BE2C (cell line): ENCODE results near the gene MIA.

Experiments
- DNase-seq: peaks from one replicate; pipeline ENCODE4 v3.0.0-alpha.2; 2020
- H3K27me3 ChIP-seq: fragments of 250-450 bp; sonication (Bioruptor Pico); 2 replicates; pipeline ENCODE4 v1.5.1; 2020; ENCODE audit warnings: mild to moderate bottlenecking
- H3K36me3 ChIP-seq: fragments of 250-450 bp; sonication (Bioruptor Pico); 2 replicates; pipeline ENCODE4 v1.5.1; 2020; ENCODE audit warnings: mild to moderate bottlenecking
- H3K4me1 ChIP-seq: fragments of 250-450 bp; sonication (Bioruptor Pico); 2 replicates; pipeline ENCODE4 v1.5.1; 2020
- H3K4me3 ChIP-seq: 2 replicates; pipeline ENCODE4 v1.5.1; 2011; ENCODE audit warnings: low read depth, low read length
- H3K9me3 ChIP-seq: fragments of 250-450 bp; sonication (Bioruptor Pico); 2 replicates; pipeline ENCODE4 v1.5.1; 2020
- CTCF ChIP-seq: IDR thresholded peaks from 2 replicates; pipeline ENCODE4 v1.5.1; 2012; ENCODE audit warnings: mild to moderate bottlenecking, low read depth, low read length

Gene MIA

DNA sequence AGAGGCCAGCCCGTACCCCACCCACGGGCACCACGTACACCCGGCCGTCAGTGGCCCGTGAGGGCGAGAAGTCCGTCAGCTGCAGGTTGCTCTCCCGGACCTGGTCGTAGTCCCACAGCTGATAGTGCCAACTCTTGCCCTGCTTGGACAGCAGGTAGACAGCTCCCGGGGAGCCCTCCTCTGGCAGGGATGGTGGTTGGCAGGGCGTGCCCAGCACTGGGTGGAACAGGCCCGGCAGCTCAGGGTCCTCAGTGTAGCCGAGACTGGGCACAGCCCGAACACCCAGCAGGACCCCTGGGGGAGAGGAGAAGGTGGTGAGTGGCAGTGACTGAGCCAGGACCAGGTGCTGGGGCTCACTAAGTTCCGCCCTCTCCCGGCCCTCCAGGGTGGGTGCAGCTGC lies 32.8 kb upstream of the MIA start:
- no peaks in the 10 kb centered on the region for H3K9me3 ChIP-seq
- DNase-seq: no peak
- H3K4me1 ChIP-seq: no peaks in the 10 kb centered on the region; the same call in 1 of the 2 replicates
- H3K27me3 ChIP-seq: no peaks in the 10 kb centered on the region
- H3K36me3 ChIP-seq: no peaks in the 10 kb centered on the region; the same call in 1 of the 2 replicates
- no peak for TF ChIP-seq CTCF
- H3K4me3 ChIP-seq: no peak overlapping the region

DNA sequence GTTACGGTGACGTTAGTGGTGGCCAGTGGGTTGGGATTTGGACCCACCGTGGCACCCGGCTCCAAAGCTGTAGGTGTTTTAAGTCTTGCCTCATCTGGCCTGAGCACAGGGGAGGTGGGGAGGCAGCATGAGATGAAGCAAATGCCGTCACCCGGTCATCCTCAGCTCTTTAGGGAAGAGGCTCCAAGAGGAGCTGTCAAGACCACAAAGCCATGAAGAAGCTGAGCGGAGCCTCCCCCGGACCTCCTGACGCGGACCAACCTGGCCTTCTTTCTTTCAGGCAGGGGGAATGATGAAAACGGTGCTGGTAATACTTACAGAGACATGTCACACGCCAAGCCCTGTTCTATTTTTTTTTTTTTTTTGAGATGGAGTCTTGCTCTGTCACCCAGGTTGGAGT lies 32.4 kb upstream of the MIA start:
- Histone ChIP-seq H3K27me3 (no peaks in the 10 kb centered on the region), H3K9me3 (no peaks in the 10 kb centered on the region), H3K4me1 (no peaks in the 10 kb centered on the region; the same call in 1 of the 2 replicates), H3K36me3 (no peaks in the 10 kb centered on the region), H3K4me3 (no peak overlapping the region)
- no peak for TF ChIP-seq CTCF
- no peak for DNase-seq

DNA sequence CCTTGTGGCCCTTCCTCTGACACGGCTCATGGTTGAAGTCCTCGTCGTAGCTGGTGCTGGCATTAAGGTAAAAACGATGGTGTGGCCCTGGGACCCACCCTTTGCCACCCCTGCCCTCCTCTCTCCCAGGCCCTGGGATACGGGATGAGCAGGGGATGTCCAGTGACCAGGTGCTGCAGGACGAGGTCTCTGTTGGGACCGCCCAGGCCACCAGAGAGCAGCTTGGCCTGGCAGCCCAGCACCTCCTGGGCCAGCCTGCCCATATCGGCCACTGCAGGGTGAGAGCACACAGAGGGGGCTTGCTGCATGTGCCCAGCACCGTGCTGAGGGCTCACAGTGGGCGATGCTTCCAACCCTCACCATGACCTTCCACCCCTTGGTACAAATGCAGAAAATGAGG lies 31.4 kb upstream of the MIA start:
- no peak for TF ChIP-seq CTCF
- H3K9me3 ChIP-seq: no peaks in the 10 kb centered on the region
- H3K4me1 ChIP-seq: no peaks in the 10 kb centered on the region; the same call in 1 of the 2 replicates
- no peaks in the 10 kb centered on the region for H3K27me3 ChIP-seq
- H3K4me3 ChIP-seq: no peak overlapping the region
- no peak for DNase-seq
- no peaks in the 10 kb centered on the region for H3K36me3 ChIP-seq

GRCh38 chr19:40744554-40745401 lies 30.5 kb upstream of the MIA start:
- no peak for DNase-seq
- peaks cover 2% of the 10 kb centered on the region; the same call in 1 of the 2 replicates for H3K4me1 ChIP-seq
- H3K4me3 ChIP-seq: no peak overlapping the region
- no peaks in the 10 kb centered on the region for H3K27me3 ChIP-seq
- no peaks in the 10 kb centered on the region for H3K36me3 ChIP-seq
- no peaks in the 10 kb centered on the region for H3K9me3 ChIP-seq
- no peak for TF ChIP-seq CTCF

DNA sequence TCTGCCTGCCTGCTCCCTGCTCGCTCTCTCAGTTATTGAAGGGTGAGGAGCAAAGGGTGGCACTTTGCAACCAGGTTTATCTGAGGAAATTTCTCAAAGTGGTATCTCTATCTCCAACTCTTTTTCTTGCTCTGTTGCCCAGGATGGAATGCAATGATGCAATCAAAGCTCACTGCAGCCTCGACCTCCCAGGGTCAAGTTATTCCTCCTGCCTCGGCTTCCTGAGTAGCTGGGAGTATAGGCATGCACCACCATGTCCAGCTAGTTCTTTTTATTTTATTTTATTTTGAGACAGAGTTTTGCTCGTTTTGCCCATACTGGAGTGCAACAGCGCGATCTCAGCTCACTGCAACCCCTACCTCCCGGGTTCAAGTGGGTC lies 29.9 kb upstream of the MIA start:
- no peaks in the 10 kb centered on the region for H3K27me3 ChIP-seq
- no peaks in the 10 kb centered on the region for H3K9me3 ChIP-seq
- H3K4me1 ChIP-seq: peaks cover 3% of the 10 kb centered on the region; the same call in 1 of the 2 replicates
- no peaks in the 10 kb centered on the region for H3K36me3 ChIP-seq
- DNase-seq: no peak
- H3K4me3 ChIP-seq: no peak overlapping the region
- TF ChIP-seq CTCF: no peak

DNA sequence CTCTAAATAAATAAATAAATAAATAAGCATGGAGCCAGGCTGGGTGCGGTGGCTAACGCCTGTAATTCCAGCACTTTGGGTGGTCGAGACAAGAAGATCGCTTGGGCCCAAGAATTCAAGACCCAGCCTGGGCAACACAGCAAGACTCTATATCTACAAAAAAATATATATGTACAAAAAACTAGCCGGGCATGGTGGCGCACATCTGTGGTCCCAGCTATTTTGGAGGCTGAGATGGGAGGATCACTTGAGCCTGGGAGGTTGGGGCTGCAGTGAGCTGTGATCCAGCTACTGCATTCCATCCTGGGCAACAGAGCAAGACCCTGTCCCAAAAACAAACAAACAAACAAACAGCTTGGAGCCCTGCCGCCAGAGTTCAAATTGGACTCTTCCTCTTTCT lies 27.8 kb upstream of the MIA start:
- DNase-seq: no peak
- no peak for TF ChIP-seq CTCF
- Histone ChIP-seq H3K27me3 (no peaks in the 10 kb centered on the region), H3K36me3 (no peaks in the 10 kb centered on the region; the same call in 1 of the 2 replicates), H3K4me1 (peaks cover 3% of the 10 kb centered on the region; the same call in 1 of the 2 replicates), H3K4me3 (no peak overlapping the region), H3K9me3 (no peaks in the 10 kb centered on the region)
